Measurements from ENCODE around the gene OPA3. TPM values are rescaled to one million over a fixed set of nuclear protein-coding genes. Genes with fewer than 3 reads are reported as not detected.

OPA3 gene
- total RNA-seq, 1 experiment from 2014 or later = 15.2 TPM

DNA sequence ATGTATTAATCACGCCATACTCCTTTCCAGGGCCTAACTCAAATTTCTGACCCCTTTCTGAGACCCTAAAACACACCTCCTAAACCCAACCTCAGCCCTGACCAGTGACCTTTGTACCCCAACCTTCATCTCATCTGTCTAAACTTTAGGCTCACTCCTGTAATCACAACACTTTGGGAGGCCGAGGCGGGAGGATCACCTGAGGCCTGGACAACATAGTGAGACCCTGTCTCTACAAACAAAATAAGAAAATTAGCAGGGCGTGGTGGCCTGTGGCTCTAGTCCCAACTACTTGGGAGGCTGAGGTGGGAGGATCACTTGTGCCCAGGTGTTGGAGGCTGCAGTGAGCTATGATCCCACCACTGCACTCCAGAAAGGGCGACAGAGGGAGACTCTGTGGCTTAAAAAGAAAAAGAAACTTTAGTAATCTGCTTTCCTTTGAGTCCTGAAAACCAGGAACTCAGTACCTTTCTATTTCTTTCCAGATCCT lies 92.4 kb downstream of the OPA3 start:
- Histone ChIP-seq H3K27ac (no peak overlapping the region), H3F3A (ENCODE audit: insufficient read depth, low read depth) (peaks cover 42% of the 10 kb centered on the region), H2AFZ (no peak overlapping the region), H3K4me3 (peak overlapping the region; percentile 61), H3K79me2 (ENCODE audit: low read depth) (no peaks in the 10 kb centered on the region), H3K4me1 (replicated peaks; ENCODE audit: insufficient read depth) (peaks cover 8% of the 10 kb centered on the region; the same call in 1 of the 2 replicates), H3K4me2 (peak overlapping the region; percentile 79), H4K20me1 (ENCODE audit: insufficient read depth) (0 out of 2 replicates have a peak, but pooled peaks cover 3% of the 10 kb centered on the region), H3K27me3 (ENCODE audit: insufficient read depth, low read depth) (no peaks in the 10 kb centered on the region), H3K36me3 (ENCODE audit: low read depth) (no peaks in the 10 kb centered on the region), H3K9me3 (ENCODE audit: insufficient read depth, low read depth) (no peaks in the 10 kb centered on the region), H3K9me2 (ENCODE audit: insufficient read depth) (no peaks in the 10 kb centered on the region)
- CTCF ChIA-PET = interaction anchor here (0.6 kb wide), 1 partner anchor 184 kb away, joined by 8 read pairs; no protein-coding TSS in a partner anchor
- no peak for DNase-seq
- POLR2A ChIA-PET (ENCODE audit: unreplicated experiment) = no interaction called here
- intact Hi-C loops (cut with micrococcal nuclease; ENCODE audit: unreplicated experiment) = loop anchor here (2.0 kb wide), 2 partner anchors 37 to 151 kb away; no protein-coding TSS in a partner anchor
- no peak for TF ChIP-seq EZH2 (IDR thresholded peaks at IDR 0.05; ENCODE audit: low read depth)
- TF ChIP-seq, protein P1, sequence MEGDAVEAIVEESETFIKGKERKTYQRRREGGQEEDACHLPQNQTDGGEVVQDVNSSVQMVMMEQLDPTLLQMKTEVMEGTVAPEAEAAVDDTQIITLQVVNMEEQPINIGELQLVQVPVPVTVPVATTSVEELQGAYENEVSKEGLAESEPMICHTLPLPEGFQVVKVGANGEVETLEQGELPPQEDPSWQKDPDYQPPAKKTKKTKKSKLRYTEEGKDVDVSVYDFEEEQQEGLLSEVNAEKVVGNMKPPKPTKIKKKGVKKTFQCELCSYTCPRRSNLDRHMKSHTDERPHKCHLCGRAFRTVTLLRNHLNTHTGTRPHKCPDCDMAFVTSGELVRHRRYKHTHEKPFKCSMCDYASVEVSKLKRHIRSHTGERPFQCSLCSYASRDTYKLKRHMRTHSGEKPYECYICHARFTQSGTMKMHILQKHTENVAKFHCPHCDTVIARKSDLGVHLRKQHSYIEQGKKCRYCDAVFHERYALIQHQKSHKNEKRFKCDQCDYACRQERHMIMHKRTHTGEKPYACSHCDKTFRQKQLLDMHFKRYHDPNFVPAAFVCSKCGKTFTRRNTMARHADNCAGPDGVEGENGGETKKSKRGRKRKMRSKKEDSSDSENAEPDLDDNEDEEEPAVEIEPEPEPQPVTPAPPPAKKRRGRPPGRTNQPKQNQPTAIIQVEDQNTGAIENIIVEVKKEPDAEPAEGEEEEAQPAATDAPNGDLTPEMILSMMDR (conservative IDR thresholded peaks at IDR 0.05) = no peak
- BruUV-seq (replicated peaks) = TSS peak; percentile 26

DNA sequence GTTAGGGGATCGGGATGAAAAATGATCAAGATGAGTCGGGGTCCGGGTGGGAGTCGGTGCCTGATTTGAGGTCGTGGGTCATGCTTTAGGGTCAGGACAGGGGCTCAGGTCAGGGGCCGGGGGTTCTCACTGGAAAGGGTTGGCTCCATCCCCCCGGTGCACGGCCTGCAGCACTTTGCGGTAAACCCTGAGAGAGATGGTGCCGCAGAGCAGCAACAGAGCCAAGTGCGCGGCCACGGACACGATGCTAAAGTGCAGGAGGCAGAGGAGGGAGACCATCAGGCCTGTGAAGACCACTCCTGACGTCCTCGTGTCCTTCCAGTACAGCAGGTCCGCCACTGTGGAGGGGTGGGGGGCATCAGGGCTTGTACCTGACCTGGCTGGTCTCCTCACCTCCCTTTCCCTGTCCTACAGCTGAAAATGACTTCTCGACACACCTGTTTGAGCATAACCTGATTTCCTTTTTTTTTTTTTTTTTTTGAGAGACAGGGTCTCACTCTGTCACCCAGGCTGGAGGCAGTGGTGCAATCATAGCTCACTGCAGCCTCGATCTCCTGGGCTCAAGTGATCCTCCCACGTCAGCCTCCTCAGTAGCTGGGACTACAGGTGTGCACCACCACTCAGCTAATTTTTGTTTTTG lies 95.3 kb downstream of the OPA3 start:
- POLR2A ChIA-PET (ENCODE audit: unreplicated experiment) = no interaction called here
- no peak for DNase-seq
- H2AFZ ChIP-seq = no peak overlapping the region
- TF ChIP-seq, protein P1 (conservative IDR thresholded peaks at IDR 0.05) = no peak
- no peak for TF ChIP-seq EZH2 (IDR thresholded peaks at IDR 0.05; ENCODE audit: low read depth)
- H3K9me2 ChIP-seq (ENCODE audit: insufficient read depth) = no peaks in the 10 kb centered on the region
- no peaks in the 10 kb centered on the region for H3K27me3 ChIP-seq (ENCODE audit: insufficient read depth, low read depth)
- H3K79me2 ChIP-seq (ENCODE audit: low read depth) = no peaks in the 10 kb centered on the region
- no TSS peak for BruUV-seq (replicated peaks)
- peaks cover 42% of the 10 kb centered on the region for H3F3A ChIP-seq (ENCODE audit: insufficient read depth, low read depth)
- CTCF ChIA-PET = interaction anchor here (0.6 to 0.7 kb wide), 3 partner anchors 52 to 153 kb away, joined by 4 to 9 read pairs (median 4); no protein-coding TSS in a partner anchor
- no peak overlapping the region for H3K27ac ChIP-seq
- intact Hi-C loops (cut with micrococcal nuclease; ENCODE audit: unreplicated experiment) = no loop called here
- H3K9me3 ChIP-seq (ENCODE audit: insufficient read depth, low read depth) = no peaks in the 10 kb centered on the region
- no peaks in the 10 kb centered on the region for H3K4me1 ChIP-seq (replicated peaks; ENCODE audit: insufficient read depth)
- no peak overlapping the region for H3K4me3 ChIP-seq
- H4K20me1 ChIP-seq (ENCODE audit: insufficient read depth) = no peaks in the 10 kb centered on the region
- no peaks in the 10 kb centered on the region for H3K36me3 ChIP-seq (ENCODE audit: low read depth)
- H3K4me2 ChIP-seq = no peak overlapping the region

DNA sequence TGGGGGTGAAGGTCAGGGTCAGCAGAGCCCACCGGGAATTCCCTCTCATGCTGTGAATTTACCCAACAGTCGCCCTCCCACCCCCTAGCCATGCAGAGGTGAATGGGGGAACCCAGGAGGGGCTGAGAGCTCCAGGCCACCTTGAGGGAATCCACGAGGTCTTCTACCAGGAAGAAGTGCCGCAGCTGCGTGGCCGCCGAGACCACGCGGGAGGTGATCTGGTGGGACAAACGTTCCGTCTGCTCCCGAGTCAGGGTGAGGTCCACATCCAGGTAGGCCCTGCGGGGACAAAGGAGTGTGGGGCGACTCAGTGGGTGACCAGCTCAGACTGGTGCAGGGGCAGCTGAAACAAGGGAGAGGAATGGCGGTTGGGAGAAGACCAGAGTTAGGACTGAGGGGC lies 95.9 kb downstream of the OPA3 start:
- no peaks in the 10 kb centered on the region for H3K9me3 ChIP-seq (ENCODE audit: insufficient read depth, low read depth)
- H3K79me2 ChIP-seq (ENCODE audit: low read depth) = no peaks in the 10 kb centered on the region
- no peak overlapping the region for H3K4me2 ChIP-seq
- no peak overlapping the region for H3K27ac ChIP-seq
- BruUV-seq (replicated peaks) = no TSS peak
- no peak overlapping the region for H3K4me3 ChIP-seq
- ChIA-PET CTCF (interaction anchor here (0.6 kb wide), 1 partner anchor 49 kb away, joined by 3 read pairs; no protein-coding TSS in a partner anchor), POLR2A (ENCODE audit: unreplicated experiment) (no interaction called here)
- no peaks in the 10 kb centered on the region for H3K36me3 ChIP-seq (ENCODE audit: low read depth)
- intact Hi-C loops (cut with micrococcal nuclease; ENCODE audit: unreplicated experiment) = no loop called here
- peaks cover 37% of the 10 kb centered on the region for H3F3A ChIP-seq (ENCODE audit: insufficient read depth, low read depth)
- no peaks in the 10 kb centered on the region for H3K27me3 ChIP-seq (ENCODE audit: insufficient read depth, low read depth)
- TF ChIP-seq, protein P1 (conservative IDR thresholded peaks at IDR 0.05) = no peak
- no peak for TF ChIP-seq EZH2 (IDR thresholded peaks at IDR 0.05; ENCODE audit: low read depth)
- H3K4me1 ChIP-seq (replicated peaks; ENCODE audit: insufficient read depth) = no peaks in the 10 kb centered on the region
- DNase-seq = no peak
- H4K20me1 ChIP-seq (ENCODE audit: insufficient read depth) = no peaks in the 10 kb centered on the region
- H2AFZ ChIP-seq = no peak overlapping the region
- no peaks in the 10 kb centered on the region for H3K9me2 ChIP-seq (ENCODE audit: insufficient read depth)

Measured in PC-9 (cell line).